DMS53 (cell line): ENCODE results near the gene VSX2.

Experiments used
- DNase-seq: peaks from one replicate; lab custom pipeline; 2025; lab: John Stamatoyannopoulos, UW

Gene VSX2

DNA sequence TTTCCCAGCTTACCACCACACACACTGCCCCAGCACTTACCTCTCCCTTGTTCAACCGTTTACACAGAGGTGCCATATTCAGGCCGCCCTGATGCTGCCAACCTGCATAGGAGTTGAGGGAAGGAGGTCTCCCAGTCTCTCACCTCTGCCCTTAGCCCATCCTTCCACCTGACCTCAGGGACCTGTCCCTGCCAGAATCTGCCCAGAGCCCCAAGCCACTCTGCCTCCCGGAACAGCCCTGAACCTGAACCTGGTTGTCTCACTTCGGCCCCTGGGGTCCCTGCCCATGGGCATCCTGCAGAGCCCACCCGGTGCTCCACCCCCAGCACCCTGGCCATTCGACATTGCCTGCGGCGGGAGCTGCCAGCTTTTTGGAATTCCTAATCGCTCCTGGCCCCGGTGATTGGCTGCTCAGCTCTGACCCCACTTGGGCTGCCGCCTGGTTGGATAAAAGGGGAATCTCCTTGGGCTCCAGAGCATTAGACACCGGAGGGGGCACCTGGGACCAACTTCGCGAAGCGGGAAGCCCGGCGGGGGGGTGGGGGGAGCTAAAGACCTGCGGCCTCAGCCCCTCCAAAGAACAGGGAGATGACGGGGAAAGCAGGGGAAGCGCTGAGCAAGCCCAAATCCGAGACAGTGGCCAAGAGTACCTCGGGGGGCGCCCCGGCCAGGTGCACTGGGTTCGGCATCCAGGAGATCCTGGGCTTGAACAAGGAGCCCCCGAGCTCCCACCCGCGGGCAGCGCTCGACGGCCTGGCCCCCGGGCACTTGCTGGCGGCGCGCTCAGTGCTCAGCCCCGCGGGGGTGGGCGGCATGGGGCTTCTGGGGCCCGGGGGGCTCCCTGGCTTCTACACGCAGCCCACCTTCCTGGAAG is at the start of gene VSX2:
Gene VSX2, plus strand, starts transcription at position 476 of the 874 bp plus-strand sequence. Its CDS starts 113 bp downstream, at position 589.
- no peak for DNase-seq

DNA sequence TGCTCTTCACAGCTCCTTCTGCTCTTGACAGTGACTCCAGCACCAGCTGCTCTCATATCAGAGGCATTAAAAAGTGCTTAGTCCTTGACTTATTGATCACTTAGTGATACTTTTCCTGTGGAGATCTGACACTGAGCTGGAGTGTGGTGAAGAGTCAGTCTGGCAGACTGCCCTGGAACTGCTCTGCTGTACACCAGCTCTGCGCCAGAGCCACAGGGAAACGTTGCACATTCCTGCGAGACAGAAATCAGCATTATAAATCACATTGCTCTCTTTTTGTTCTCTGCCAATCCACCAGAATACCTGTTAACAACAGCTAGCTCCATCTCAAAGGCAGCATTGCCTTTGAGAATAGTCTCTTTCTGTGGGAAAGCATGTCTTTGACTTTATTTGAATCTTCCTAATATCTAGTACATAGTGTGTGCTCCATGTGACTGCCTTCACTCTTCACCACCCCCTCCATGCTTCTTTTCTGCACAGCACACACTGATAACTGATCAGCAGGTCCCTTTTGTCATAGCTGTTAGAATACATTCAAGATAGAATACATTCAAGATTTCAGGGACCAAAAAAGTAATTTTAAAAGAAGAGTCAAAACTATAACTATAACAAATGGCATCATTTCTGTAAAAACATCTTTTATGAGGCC is 48.2 kb upstream of the VSX2 start:
- no peak for DNase-seq

DNA sequence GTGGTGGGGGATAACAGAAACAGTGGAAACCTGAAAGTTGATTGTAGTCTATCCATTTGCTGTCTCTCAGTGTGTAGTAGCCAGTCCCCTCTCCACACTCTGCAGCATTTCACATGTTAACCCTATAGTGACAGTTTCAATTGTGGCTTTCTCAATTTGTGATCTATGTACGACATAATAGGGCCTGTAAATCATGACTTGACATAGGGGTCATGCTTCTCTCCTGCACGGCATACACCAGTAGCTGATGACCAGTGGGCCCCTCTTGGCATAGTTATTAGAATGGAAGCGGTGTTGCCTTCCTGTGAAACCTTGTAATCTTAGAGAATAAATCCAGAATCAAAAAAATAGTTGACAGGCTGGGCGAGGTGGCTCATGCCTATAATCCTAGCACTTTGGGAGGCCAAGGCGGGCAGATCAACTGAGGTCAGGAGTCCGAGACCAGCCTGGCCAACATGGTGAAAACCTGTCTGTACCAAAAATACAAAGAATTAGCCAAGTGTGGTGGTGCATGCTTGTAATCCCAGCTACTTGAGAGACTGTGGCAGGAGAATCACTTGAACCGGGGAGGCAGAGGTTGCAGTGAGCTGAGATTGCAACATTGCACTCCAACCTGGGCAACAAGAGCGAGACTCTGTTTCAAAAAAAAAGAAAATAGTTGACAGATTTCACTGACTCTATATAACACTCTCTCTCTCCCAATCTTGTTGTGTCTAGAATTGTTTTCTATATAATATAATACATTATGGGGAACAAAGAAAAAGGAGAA is 44.6 kb upstream of the VSX2 start:
- DNase-seq, result no peak

DNA sequence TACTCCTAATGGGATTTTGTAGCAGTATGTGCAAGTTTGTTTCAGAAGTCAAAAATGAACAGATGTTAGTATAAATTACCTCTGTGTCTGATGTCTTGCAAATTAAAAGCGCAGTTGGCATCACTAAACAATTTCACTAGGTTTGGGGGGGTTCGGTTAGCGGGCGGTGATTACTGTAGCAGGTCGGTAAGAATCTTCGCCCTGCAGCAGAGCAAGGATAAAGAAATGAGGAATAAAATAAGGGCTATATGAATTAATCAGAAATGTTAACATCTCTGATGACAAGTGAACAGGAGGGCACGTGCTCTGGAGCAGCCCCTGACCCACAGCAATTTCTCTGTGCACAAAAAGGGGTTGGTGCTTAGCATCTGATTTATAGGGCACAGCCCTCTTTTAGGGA is 43.6 kb upstream of the VSX2 start:
- DNase-seq, result no peak

DNA sequence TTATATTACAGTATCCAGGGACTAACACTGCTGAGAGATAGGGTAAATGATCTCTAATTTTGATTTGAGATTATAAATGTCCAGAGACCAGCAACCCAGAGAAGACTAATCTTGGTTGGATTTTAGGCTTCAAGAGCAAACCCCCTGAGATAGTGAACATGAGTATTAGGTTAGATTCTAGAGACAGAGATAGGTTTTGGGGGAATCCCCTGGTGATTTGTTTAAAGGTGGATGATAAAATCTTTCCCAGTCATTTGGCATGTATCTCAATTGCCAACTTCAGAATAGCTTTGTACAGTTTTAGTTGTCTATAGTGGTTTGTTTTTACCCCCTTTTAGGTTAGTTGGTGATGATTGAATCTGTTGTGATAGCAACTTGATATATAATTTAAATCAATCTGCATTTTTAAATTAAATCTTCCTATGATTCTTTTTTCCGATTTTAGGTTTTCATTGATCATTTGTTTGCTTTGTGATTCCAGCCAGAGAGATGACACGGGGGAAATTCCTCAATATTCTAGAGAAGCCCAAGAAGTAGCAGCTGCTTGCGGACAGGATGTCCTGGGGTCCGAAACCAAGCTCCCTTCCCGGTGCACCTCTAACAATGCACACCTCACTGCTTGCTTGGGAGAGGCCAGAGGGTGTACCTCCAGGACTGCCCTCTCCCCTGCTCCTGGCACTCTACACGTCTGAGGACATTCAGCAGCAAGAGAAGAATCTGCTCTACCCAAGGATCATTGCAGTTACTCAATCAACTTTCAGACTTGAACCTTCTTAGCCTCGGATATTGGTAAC is 40.6 kb upstream of the VSX2 start:
- DNase-seq, result no peak

DNA sequence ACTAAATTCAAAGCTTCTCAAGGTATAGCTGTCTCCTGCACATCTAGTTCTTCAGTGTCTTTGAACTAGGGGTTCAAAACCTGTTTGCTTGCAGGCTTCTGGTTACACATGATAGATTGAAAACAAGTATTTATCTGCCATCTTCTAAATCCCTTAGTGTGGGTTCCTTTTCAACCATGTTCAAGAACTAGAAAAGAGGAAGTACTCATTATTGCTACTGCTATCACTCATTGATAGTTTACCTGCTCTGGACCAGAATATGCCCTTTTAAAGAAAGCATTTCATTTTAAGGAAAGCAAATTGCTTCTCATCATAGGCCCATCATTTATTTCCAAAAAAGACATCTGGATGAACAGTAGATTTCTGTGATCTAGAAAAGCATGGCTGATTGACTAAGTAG is 37.1 kb upstream of the VSX2 start:
- DNase-seq, result no peak

GRCh38 chr14:74203639-74204038 is 35.6 kb upstream of the VSX2 start:
- no peak for DNase-seq

GRCh38 chr14:74204491-74204890 is 34.8 kb upstream of the VSX2 start:
- DNase-seq, result no peak

DNA sequence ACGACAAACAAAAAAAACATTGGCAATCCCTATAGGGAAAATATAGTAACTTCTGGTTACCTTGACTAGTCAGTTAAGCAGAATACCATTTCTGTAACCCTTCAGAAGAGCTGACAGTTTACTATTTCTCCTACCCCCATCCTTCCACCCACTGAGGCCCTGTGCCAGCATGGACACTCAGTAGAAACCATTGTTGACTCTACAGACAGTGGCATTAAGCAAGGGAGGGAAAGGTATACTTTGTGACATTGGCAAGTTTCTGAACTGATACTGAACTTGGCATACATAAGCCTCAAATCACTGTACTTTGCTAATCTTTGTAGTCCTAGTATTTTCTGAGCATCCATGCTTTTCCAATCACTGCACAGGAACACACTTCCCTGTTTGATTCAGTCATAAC is 33.4 kb upstream of the VSX2 start:
- no peak for DNase-seq

- peak; percentile 37 for DNase-seq
Measured at GRCh38 chr14:74207943-74208342, 31.3 kb upstream of the VSX2 start.

- DNase-seq, result no peak
Measured at GRCh38 chr14:74208642-74209041, 30.6 kb upstream of the VSX2 start.

DNA sequence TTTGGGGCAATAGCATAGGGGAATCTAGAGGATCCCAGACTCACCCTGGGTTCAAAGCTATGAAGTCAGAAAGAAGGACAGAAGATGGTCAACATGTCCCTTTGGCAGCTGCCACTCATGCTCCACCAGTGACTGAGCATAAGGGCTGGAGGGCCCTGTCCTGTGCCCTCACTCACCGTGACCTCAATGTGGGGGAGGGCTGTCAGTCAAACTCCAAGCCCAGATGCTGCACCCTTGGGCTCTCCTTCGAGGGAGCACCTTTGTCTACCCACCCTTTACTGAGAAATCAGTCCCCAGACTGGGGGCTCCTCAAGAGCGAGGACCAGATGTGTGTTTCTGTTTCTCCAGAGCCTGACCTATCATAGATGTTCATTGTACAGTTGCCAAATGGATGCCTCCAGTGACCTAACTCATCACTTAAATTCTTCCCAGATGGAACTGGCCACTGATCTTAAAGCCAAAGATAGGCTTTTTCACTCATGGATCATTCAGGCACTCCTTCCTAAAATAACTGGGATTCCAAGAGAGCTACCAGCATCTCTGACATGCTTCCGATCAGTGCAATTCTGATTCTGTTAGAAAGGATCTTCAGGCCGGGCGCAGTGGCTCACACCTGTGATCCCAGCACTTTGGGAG is 27.2 kb upstream of the VSX2 start:
- DNase-seq, result no peak

- DNase-seq, result no peak
Measured at GRCh38 chr14:74213907-74214803, 25.1 kb upstream of the VSX2 start.

- no peak for DNase-seq
Measured at GRCh38 chr14:74216671-74217070, 22.6 kb upstream of the VSX2 start.

DNA sequence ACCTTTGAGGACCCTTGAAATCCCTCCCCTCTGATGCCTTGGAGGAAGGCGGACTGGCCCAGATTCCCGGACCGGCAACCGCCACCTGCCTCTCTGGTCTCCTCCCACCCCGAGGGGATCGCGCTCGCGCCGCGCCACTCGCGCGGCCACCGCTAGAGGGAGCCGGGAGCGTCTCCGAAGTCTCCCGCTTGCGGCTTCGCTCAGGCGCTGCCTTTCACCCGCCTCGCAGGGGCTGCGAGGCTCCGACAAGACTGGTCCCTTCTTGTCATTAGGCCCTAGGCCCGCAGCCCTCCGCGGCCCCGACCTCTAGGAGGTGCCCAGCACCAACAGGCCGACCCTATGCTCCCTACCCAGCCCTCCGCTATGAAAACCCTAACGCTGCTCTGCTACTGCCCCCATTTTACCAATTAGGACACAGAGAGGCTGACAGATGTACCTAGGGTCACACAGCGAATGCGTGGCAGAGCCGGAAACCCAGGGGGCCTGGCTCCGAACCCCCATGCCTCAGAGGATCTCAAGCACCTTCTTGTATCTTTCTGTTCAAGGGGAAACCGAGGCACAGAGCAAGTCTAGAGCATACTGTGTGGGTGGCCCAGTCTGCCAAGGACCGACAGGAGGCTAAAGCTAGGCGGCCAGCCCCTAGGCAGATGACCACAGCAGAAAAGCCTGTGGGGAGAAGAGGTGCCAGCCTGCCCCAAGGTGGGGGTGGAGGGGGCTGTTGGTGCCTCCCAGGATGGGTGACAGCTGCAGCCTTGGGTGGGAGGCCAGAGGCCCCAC is 21.4 kb upstream of the VSX2 start:
- DNase-seq, result peak; percentile 79

DNA sequence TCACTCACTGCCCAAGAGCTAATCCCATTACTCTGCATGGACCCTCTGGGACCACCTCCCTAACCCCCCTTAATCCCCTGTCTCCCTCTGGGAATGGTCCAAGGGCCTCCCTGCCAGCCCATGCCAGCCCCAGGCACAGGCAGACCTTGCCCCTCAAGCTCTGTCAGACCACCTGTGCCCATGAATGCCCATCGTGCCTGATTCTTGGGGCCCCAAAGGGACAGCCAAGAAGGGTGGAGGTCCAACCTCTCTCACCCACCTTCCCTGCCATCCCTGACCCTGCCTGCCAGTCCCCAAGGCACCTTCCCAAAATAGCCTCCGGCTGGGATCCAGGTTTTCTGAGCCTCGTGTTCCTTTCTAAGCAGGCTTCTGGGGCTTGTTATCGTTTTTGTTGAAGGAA is 20.8 kb upstream of the VSX2 start:
- DNase-seq, result no peak

DNA sequence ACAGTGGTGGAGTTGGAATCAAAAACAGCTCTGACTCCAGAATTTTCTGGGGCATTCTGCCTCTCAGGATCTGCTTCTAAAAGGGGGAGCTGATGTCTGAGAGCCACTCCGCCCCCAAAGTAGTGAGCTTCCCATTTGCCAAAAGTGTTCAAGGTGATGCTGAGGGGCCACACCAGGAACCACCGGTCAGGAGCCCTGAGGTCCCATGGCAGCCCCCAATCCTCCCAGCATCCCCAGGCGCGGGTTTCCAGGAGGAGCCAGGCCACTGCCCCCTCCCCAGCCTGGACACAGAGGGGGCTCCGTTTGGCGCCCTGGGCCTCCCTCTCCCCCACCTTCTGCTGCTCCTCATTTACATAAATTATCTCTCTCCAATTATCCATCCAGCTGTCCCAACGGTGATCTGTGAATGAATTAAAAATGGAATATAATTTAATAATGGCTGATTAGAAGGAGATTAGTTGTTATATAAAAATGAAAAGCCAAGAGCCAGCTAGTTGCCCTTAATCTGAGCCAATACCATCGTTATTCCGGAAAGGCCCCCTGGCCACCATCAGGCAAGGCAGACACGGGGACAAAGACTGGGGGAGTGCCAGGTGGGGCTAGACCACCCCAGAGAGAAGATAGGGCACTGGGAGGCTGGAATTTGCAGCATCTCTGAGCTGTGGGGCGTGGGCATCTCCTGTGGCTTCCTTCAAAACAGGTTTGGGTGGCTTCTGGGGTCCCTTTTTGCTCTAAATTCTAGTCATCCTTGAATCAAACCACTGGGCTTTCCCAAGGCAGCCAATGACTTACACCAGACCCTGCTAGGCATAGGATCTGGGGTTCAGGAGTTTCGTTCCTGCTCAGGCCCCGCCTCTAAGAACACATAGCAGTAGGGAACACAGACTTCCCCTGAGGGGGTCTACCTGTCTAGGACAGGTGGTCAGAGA is 19.7 kb upstream of the VSX2 start:
- no peak for DNase-seq

DNA sequence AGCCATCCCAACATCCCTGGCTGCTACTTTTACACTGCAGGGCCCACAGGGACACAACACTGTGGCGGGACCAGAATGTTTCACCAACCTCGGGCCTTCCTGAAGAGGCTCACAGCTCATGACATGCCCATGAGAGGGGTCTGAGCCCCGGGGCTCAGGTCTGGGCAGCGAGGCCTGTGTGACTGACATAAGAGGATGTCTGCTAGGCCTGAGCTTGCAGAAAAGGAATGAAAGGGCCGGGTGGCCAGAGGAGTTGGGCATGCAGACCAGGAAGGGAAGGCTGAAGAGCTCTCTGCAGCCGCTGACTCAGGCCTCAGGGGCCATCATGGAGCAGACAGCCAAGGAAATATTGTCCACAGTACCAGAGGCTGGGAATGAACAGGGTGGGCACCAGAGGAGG is 18.3 kb upstream of the VSX2 start:
- no peak for DNase-seq

- DNase-seq, result no peak
Measured at GRCh38 chr14:74221741-74222140, 17.5 kb upstream of the VSX2 start.
